Activated T-cell treated with anti-CD3 and anti-CD28 coated beads for 24 hours (primary cell): ENCODE measurements around the gene NOTUM.
A peak's percentile ranks its signal among the peaks of the same experiment; 100 is the strongest.
"Not testable (repeated sequence)": the region's sequence is repeated elsewhere in the genome, so short reads cannot be mapped to it uniquely, and the experiment has no call there.

ENCODE experiments used
- DNase-seq: peaks from one replicate; pipeline ENCODE4 v3.0.0-alpha.2; 2020; ENCODE audit warnings: low read depth

Gene NOTUM

DNA sequence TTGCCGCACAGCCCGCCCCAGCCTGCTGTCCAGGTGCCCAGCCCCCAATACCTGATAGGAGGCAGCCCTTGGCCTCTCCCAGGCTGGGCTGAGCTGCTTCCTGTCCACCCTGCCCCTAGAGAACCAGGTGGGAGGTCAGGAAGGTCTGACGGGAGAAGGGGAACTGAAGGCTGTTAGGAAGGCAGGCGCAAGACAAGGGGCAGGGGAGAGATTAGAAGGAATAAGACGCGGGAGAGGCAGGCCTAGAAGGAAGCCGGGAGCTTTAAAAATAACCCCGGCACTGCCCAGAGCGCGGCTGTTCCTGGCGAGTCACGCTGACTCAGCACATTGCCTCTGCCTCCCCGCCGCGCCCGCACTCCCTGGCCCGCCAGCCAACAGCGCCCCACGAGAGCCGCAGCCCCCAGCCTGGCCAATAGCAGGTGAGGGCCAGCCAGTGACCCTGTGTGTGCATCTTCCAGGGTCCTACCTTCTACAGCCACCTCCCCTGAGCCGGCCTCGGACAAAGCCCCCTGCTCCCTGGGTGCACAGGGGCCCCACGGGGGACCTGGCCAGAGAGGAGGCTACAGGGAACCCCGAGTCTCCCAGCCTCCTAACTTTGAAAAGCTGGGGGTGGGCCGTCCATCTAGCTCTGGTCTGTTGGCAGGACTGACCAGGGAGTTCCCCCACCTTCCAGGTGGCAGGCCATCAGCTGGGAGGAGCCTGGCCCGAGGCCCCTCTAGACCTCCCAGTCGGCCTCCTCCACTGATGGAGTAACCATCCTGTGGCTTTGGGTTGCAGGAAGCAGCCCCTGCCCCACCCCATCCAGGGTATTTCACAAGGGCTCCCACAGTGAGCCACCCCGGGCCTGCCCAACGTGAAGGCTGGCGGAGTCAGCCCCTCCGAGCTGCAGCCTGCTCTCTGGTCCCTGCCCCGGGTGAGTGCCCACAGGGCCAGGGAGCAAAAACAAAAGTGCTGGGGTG, 37.4 kb downstream of the NOTUM start:
- no peak for DNase-seq

DNA sequence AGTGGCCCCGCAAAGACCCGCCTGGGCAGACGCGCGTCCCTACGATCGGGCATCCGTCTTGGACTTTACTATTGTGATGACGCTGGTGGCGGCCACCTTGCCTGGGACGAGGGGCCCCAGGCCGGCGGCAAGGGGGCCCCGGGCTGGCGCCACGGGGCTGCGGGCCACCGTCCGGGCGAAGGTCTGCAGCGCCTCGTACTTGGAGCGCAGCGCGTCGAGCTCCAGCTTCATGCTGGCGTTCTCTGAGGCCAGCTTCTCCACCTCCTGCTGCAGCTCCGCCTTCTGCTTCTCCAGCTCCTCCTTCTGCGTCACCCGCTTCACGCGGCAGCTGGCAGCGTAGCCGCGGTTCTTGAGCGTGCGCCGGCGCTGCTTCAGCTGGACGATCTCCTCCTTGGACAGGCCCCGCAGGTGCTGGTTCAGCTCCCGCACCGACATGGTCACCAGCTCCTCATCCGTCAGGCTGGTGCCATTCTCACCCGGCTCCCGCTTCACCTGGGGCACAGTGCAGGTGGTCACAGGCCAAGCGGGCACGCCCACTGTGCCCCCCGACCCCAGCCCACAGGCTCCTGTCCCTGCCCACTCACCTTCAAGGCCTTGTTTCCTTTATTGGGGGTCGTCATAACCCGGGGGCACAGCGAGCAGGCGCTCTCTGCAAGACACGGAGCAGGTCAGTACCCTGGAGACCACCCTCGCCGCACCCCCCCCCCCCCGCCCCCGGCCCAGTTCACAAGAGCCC, 38.3 kb downstream of the NOTUM start:
- no peak for DNase-seq

DNA sequence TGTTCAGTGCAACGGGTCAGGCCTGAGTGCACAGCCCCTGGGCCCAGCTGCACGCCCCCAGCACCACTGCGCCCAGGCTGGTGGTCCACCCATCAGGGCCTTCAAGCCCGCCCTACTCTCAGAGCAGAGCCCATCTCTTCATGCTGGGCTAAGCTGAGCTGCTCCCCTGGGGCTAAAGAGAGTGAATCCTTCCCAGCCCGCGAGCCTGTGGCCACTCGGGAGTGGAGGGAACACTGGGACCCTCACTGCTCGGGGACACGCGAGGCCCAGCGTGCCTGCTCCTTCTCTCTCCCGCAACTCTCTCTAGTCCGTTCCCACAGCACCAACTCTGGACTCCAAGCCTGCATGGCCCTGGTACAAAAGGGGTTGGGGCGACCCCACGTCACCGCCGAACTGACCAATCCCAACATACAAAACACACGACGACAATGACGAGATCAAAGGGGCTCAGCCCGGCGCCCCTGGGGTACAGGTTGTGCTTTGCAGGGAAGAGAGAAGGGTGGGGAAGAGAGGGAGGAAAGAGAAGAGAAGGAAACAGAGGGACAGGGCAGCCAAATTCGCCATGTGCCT, 38.9 kb downstream of the NOTUM start:
- no peak for DNase-seq

DNA sequence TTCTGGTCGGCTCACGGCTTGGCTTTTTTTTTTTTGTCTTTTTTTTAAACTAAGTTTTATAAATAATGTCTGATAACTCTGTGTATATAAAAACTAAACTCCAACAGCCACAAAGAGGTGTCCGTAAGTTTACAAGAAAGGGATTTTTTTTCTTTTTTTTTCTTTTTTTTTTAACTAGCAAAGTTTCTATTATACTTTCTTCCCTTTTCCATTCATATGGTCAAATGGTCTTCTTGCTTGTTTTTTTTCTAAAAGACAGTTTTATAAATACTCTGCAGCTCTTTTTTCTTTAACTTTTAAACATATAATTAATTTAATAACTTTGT, 39.5 kb downstream of the NOTUM start:
- DNase-seq = no peak

DNA sequence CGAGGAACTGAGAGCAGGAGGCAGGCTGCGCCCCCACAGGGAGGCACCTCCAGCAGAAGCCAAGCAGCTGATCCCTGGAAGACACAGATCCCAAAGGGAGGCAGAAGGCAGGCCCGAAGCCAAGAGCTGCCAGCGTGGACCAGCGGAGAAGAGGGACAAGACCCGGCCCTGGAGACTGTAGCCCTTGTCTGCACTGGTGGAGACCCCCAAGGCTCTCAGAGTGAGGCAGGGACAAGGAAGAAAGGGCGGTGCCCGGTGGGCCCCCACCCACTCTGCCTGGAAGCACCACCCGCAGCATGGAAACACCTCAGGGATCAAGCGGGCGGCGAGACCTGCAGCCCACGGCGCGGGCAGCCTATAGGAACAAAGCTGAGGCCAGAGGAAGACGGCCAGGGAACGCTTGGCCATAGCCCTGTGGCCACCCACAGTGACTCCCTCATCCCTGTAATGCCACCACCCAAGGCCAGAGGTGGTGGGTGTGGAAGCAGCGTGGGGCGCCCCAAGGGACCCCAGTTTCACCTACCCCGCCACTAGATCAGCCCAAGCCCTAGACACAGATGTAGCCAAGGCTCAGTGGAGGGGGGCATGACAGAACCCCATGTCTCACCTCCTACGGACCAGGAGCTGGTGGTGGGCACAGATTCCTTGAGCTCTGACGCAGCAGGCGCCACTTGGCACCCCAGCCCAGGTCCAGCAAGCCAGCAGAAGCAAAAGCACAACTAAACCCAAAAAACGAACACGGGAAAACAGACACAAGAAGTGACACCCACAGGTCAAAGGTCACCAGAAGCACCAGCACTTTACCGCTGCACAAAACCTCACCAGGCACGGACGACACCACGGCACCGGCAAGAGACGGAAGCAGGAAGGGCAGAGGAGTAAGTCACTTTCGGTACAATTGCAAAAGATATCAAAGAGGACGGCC, 40.1 kb downstream of the NOTUM start:
- DNase-seq = no peak

DNA sequence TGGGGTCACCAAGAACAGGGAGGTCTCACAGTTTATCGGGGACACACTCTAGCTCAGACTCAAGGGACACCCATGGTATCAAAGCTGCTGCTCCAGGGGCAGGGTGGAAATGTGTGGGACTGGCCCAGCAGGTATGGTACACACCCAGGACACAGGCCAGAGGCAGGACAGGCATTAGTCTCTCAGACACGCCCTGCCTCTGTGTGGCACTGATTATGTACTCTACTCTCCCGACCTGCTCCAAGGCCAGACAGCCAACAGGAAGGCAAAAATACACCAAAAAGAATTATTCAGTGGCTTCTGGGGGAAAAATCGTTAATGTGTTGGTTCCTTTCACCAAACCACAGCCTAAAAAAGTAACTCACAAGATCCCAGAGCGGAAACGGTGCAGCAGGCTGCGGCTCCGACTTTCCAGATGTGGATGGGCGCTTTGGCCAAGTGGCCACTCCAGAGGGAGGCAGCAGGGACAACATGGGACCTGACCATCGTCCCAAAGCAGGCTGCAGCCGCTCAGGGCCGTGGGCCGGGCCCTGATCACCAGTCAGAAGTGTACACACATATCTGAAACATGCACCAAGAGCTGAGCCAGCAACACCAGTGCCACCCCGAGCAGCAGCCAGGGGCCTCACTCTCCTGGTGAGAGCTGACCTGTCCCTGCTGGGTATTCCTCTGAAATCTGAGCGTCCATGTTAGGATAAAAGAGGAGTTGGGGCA, 42.0 kb downstream of the NOTUM start:
- no peak for DNase-seq

DNA sequence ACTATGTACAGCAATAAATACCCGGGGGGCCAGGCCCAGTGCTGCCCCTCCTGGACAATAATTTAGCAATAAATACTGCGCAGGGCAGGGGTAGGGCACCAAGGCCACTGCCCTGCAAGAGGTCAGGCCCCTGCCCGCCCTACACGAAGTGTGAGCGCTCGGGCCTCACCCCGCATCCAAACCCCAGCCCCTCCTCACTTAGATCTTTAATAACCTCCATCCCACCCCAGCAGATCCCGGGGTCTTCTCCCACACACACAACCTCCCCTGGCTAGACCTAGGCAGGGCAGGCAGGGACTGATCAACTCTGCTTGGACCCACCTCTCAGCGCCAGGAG, 42.7 kb downstream of the NOTUM start:
- not testable (repeated sequence) for DNase-seq

DNA sequence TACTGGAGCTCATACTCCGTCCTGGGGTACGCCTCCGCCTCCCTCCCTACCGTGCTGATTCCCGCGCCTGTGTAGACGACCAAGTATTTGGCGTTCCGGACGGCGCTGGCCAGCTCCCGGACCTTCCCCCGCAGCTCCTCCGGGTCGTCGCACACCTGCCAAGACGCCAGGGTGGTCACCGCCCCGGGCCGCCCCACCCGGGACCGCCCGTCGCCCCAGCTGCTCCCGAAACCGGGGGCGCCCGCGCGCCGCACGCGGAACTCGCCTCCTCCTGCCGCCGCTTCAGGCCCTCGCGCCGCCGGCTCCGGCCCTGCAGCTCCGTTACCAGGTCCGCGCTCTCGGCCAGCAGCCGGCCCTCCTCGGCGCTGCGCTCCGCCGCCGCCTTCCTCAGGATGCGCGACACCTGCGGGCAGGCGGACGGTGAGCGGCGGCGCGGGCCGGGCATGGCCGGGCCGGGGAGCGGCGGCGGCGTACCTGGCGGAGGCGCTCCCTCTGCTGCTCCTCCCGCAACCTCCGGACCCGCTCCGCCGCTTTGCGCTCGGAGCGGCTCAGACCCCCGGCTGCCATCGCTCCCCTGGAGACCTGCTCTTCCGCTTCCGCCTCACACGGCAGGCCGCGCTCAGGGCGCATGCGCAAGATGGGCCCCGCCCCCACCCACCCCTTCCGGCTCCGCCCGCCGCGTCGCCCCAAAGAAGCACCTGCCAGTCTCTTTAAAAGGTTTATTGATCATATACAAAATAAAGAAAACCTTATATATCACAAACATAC, 43.2 kb downstream of the NOTUM start, which contains the start of gene SIRT7:
TSS of gene SIRT7 (minus strand) at position 612 of the 768 bp plus-strand sequence. CDS start at position 567, 45 bp downstream.
- peak; percentile 71 for DNase-seq

DNA sequence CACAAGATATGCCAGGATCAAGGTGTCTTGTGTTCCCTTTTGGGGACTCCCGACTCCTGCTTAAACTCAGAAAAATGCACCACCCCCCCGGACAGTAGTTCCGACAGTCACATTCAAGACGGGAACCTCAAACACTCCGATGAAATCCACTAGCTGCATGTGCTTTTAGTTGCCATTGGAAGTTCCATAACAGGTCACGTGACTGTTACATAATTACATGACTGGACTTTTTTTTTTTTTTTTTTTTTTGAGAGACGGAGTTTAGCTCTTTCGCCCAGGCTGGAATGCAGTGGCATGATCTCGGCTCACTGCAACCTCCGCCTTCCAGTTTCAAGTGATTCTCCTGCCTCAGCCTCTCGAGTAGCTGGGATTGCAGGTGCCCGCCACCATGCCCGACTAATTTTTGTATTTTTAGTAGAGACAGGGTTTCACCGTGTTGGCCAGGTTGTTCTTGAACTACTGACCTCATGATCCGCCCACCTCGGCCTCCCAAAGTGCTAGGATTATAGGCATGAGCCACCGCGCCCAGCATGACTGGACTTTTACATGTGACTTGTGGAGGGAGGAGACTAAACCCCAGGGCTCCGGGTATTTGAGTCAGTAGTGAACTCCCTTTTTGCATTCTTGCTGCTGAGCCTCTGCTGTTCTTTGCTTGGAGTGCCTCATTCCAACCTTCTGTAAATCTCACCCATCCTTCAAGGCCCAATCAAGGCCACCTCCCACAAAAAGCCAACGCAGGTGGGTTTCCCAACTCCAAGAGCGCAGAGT, 44.6 kb downstream of the NOTUM start:
- no peak for DNase-seq

DNA sequence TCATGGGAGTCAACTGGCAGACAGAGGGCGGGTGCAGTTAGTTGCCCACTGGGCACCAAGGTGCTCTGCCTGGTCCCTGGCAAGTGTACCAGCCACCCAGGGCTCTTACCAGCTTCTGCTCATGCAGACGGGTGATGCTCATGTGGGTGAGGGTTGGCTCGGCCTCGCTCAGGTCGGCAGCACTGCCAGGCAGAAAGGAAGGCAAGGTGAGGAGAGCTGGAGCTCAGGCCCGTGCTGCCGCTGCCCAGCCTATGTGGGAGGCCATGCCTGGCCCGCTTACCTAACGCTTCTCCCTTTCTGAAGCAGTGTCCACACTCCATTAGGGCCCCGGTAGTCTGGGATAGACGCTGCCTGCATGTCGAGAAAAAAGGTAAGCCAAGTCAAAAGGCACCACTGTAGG, 45.7 kb downstream of the NOTUM start:
- no peak for DNase-seq

DNA sequence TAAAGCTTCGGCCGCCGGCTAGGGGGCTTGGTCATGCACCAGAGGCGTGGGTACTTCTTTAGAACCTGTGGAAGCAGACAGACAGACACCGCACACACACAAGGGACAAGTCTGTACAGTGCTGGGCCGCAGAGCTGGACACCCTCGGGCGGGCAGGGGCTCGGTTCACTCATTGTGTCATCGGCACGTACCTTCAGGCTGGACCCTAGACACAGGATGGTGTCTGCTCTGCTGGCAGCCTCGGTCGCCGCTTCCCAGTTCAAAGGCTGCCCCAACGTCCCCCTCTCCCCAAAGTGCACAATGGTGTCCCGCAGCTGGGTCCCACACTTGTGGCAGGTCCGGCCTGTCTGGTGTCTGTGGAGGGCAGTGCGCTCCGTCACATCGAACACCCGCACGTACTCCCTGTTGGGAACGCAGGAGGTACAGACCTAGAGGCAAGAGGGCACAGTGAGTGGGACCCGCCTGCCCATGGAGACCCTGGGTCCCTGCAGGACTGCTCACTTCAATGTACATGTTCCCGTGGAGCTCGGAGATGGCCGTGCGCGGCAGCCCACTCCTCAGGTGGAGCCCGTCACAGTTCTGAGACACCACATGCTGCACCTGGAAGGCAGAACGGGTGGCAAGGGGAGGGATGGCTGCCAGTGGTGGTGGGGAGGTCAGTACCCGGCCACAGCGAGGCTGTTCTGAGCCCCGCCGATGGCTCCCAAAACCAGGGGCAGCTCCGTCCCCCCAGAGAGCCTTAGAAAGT, 46.7 kb downstream of the NOTUM start:
- DNase-seq = no peak

DNA sequence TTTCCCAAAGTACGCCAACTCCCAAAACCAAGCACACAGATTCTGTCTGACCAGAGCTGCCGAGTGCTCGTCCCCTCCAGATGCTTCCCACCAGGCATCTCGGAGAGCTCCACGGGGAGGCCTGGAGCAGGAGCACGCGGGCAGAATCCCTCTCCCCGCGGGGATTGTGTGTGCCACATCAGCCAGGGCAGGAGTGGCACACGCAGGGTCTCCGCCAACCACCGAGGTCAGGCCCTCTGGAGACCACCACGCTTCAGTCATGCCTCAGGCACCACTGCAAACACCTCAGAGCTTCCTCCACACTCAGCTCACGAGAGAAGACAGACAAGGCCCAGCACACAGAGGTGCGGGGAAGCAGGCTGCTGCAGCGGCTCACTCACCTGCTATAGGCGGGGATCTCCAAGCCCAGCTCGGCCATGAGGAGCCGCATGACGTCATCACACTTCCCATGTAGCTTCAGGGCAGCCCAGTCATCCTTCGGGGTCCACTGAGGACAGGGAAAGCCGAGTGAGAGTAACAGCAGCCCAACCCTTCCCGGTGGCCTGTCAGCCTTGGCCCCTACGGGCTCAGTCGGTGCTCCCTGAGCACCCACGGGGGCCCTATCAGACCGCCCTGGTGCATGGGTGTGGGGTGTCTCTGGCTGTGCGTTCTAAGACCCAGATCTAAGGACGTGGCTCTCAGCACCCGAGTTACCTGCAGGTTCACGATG, 47.4 kb downstream of the NOTUM start:
- DNase-seq = no peak

DNA sequence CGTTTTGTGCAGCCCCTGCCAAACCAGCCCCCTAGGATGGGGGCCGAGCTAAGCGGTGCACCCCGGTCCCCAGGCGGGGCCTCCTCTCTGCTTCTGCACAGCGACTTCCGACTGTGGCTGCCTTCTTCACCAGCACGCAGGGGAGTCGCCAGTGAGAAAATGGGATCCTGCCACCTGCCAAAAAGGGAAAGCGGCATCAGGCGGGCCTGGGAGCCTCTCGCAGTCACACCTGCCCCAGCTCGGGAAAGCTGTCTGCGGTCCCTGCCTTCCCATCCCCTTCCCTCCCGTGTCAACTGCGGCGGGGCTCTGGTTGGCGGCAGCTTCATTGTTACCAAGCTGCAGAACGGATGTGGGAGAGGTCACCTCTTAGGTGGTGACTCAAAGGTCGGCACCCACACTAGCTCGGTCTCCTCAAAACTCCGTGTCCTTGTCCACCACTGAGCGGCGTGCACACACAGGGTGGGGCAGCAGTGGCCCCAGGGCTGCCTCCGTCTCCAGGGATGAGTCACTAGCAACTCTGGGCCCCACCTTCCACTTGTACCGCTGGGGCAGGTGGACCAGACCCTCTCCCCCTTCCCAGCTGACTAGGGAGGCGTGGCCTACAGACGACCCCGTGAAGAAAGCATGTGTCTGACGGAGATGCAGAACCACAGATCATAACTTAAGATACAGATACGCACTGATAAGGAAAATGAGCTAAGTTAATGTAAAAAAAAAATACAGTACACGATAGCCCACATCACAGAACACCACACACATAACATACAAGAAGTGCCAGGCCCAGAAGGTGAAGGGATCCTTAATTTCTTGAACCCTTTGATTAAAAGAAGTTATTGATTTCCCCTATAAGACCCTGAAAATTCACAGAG, 48.3 kb downstream of the NOTUM start:
- DNase-seq = no peak

DNA sequence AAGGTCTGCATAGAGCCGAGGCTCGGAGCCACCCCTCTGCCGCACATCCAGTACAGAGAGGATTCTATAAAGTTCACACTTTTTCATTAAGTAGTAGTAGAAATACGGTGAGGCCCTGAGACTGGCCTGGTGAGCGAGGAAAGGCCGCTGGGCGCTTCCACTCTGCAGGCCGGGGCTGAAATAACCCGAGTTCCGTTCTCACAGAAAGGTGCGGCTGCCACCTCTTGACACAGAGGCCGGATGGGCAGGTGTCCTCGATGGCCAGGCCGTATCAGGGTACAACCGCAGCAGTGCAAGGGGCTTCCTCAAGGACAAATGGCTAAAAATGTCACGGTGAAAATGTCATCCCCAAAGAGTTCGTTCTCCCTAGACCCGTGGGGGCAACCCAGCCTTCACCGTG, 49.0 kb downstream of the NOTUM start:
- DNase-seq = no peak

DNA sequence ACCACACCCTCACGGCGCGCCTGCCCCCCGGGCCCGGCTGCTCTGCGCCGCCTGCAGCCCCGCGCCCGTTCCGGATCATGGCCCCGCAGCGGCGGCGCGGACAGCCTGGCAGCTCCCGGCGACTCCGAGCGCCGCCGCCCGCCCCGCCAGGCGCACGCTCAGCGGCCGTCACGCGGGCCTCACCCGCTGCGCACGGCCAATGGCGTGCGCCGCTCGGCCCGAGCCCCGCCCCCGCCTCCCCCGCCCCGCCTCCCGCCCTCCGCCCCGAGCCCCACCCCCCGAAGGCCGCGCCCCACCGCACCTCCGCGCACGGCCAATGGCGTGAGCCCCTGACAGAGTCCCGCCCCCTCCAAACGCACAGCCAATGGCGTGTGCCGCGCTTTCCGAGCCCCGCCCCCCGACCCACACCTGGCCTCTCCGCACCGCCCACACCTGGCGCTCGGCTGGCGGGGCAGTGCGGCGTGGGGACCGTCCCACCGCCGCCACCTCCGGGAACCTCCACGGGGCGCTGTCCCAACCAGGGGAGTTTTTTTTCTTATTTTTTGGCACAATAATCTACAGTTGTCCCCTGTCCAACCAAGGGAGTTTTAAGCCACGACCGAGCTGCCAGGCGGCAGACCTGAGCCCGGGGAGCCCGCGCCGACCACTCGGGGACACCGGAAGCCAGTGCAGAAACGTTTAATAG, 49.6 kb downstream of the NOTUM start, which contains the start of gene PCYT2:
TSS of gene PCYT2 (minus strand) at position 123 of the 685 bp plus-strand sequence. CDS start at position 79, 44 bp downstream.
- DNase-seq = peak; percentile 89

DNA sequence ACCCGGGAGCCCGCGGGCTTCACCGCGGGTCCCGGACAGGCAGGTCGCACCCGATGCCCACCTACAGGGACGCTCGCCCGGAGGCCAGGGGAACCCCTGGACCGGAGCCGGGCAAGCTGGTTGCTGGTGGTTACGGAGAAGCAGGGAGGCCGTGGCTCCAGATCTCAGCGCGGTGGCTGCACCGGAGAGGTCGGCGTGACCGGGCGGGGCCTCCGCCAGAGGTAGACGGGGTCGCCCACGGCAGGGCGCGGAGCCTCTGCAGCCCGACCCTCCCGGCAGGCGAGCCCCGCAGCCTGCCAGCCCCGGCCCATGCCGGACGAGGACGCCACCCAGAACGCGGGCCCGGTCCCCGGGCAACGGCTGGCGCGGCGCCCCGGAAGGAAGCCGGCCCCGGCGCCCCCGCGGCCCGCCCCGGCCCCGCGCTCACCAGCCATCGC, 50.1 kb downstream of the NOTUM start:
- no peak for DNase-seq
